Nephron (organoid): ENCODE results near the gene TEX55.
"Not testable (repeated sequence)": the region's sequence is repeated elsewhere in the genome, so short reads cannot be mapped to it uniquely, and the experiment has no call there.

Source experiments
- H3K27ac Mint-ChIP-seq, 3 experiments: 2 replicates each; pipeline ENCODE4 v1.8.0; 2020; ENCODE audit warnings: mixed read lengths in 3 of 3, mild to moderate bottlenecking in 2 of 3, moderate library complexity in 1 of 3
- H3K27me3 Mint-ChIP-seq: 2 replicates; pipeline ENCODE4 v1.8.0; 2021; ENCODE audit warnings: low read depth, mild to moderate bottlenecking, moderate library complexity, mixed read lengths
- H3K36me3 Mint-ChIP-seq: 2 replicates; pipeline ENCODE4 v1.8.0; 2020; ENCODE audit warnings: low read depth, mixed read lengths
- H3K4me1 Mint-ChIP-seq: 2 replicates; pipeline ENCODE4 v1.8.0; 2020; ENCODE audit warnings: mixed read lengths
- H3K4me3 Mint-ChIP-seq, 3 experiments: 2 replicates each; pipeline ENCODE4 v1.8.0; 2020; ENCODE audit warnings: mild to moderate bottlenecking in 3 of 3, mixed read lengths in 3 of 3, moderate library complexity in 2 of 3
- H3K9me3 Mint-ChIP-seq: 2 replicates; pipeline ENCODE4 v1.8.0; 2020; ENCODE audit warnings: mixed read lengths
- CTCF ChIP-seq, 3 experiments: fragments of 200-600 bp; sonication (generic); IDR thresholded peaks; one replicate each; pipeline ENCODE4 v1.5.0; 2021; ENCODE audit warnings: antibody characterized with exemption in 3 of 3; ENCODE audit not compliant: unreplicated experiment in 3 of 3

The TEX55 gene

GRCh38 chr3:119149484-119149883, 3.5 kb downstream of the TEX55 start:
- Mint-ChIP-seq H3K27ac (no peak overlapping the region), H3K27me3 (no peaks in the 10 kb centered on the region), H3K4me3 (no peak overlapping the region), H3K36me3 (no peaks in the 10 kb centered on the region), H3K9me3 (peaks cover 18% of the 10 kb centered on the region), H3K4me1 (no peaks in the 10 kb centered on the region)
- no peak for TF ChIP-seq CTCF (IDR thresholded peaks at IDR 0.05; ENCODE audit: unreplicated experiment in 3 of 3)

- Mint-ChIP-seq H3K27ac (no peak overlapping the region), H3K27me3 (peaks cover 7% of the 10 kb centered on the region), H3K4me3 (no peak overlapping the region), H3K9me3 (peaks cover 40% of the 10 kb centered on the region), H3K36me3 (no peaks in the 10 kb centered on the region), H3K4me1 (no peaks in the 10 kb centered on the region)
- TF ChIP-seq CTCF (IDR thresholded peaks at IDR 0.05; ENCODE audit: unreplicated experiment in 3 of 3), result no peak
Measured at GRCh38 chr3:119156868-119157267, 10.9 kb downstream of the TEX55 start.

- Mint-ChIP-seq H3K4me1 (no peaks in the 10 kb centered on the region), H3K27ac (no peak overlapping the region), H3K27me3 (peaks cover 7% of the 10 kb centered on the region), H3K36me3 (no peaks in the 10 kb centered on the region), H3K9me3 (peaks cover 39% of the 10 kb centered on the region), H3K4me3 (no peak overlapping the region)
- TF ChIP-seq CTCF (IDR thresholded peaks at IDR 0.05; ENCODE audit: unreplicated experiment in 3 of 3), result no peak
Measured at GRCh38 chr3:119157971-119158370, 12.0 kb downstream of the TEX55 start.

GRCh38 chr3:119160361-119160760, 14.4 kb downstream of the TEX55 start:
- TF ChIP-seq CTCF (IDR thresholded peaks at IDR 0.05; ENCODE audit: unreplicated experiment in 3 of 3), result no peak
- Mint-ChIP-seq H3K9me3 (peaks cover 33% of the 10 kb centered on the region), H3K36me3 (no peaks in the 10 kb centered on the region)

GRCh38 chr3:119160815-119161214, 14.8 kb downstream of the TEX55 start:
- H3K27ac Mint-ChIP-seq, result no peak overlapping the region
- no peak for TF ChIP-seq CTCF (IDR thresholded peaks at IDR 0.05; ENCODE audit: unreplicated experiment in 3 of 3)
- H3K36me3 Mint-ChIP-seq, result no peaks in the 10 kb centered on the region
- peaks cover 33% of the 10 kb centered on the region for H3K9me3 Mint-ChIP-seq
- H3K27me3 Mint-ChIP-seq, result peaks cover 4% of the 10 kb centered on the region
- no peak overlapping the region for H3K4me3 Mint-ChIP-seq
- H3K4me1 Mint-ChIP-seq, result no peaks in the 10 kb centered on the region

More at GRCh38 chr3:119160361-119160760, 14.4 kb downstream of the TEX55 start:
- Mint-ChIP-seq H3K4me1 (no peaks in the 10 kb centered on the region), H3K27me3 (peaks cover 7% of the 10 kb centered on the region), H3K4me3 (no peak overlapping the region), H3K27ac (no peak overlapping the region)

GRCh38 chr3:119161240-119161639, 15.3 kb downstream of the TEX55 start:
- no peak overlapping the region for H3K4me3 Mint-ChIP-seq
- peaks cover 33% of the 10 kb centered on the region for H3K9me3 Mint-ChIP-seq
- no peaks in the 10 kb centered on the region for H3K4me1 Mint-ChIP-seq
- no peak overlapping the region for H3K27ac Mint-ChIP-seq
- no peaks in the 10 kb centered on the region for H3K36me3 Mint-ChIP-seq
- H3K27me3 Mint-ChIP-seq, result peaks cover 4% of the 10 kb centered on the region
- no peak for TF ChIP-seq CTCF (IDR thresholded peaks at IDR 0.05; ENCODE audit: unreplicated experiment in 3 of 3)

GRCh38 chr3:119164745-119165144, 18.8 kb downstream of the TEX55 start:
- H3K27me3 Mint-ChIP-seq, H3K27ac Mint-ChIP-seq, H3K36me3 Mint-ChIP-seq, H3K4me3 Mint-ChIP-seq, H3K4me1 Mint-ChIP-seq: not testable (repeated sequence)
- peaks cover 23% of the 10 kb centered on the region for H3K9me3 Mint-ChIP-seq
